Endodermal cell (in vitro differentiated cells): ENCODE data around the gene CAMKMT. TPM values are rescaled to one million over a fixed set of nuclear protein-coding genes. Genes with fewer than 3 reads are reported as not detected.

ENCODE experiments used
- DNase-seq: peaks from one replicate; pipeline ENCODE4 v3.0.0-alpha.2; 2017
- H3K27ac ChIP-seq: 2 replicates; pipeline ENCODE4 v1.5.1; 2013; ENCODE audit warnings: mild to moderate bottlenecking, low read depth, low read length, moderate library complexity
- H3K27me3 ChIP-seq: 2 replicates; pipeline ENCODE4 v1.6.1; 2013; ENCODE audit warnings: mild to moderate bottlenecking, low read length, moderate library complexity; ENCODE audit not compliant: insufficient read depth, control insufficient read depth, poor library complexity, severe bottlenecking
- H3K36me3 ChIP-seq: 2 replicates; pipeline ENCODE4 v1.7.0; 2013; ENCODE audit warnings: mild to moderate bottlenecking, low read length, moderate library complexity; ENCODE audit not compliant: control insufficient read depth, insufficient read depth
- H3K4me1 ChIP-seq: one replicate; pipeline ENCODE4 v1.7.0; 2013; ENCODE audit warnings: low read length; ENCODE audit not compliant: control insufficient read depth, insufficient read depth
- H3K4me3 ChIP-seq: 2 replicates; pipeline ENCODE4 v1.5.1; 2013; ENCODE audit warnings: mild to moderate bottlenecking, low read length, moderate library complexity
- H3K9ac ChIP-seq: 2 replicates; pipeline ENCODE4 v1.6.1; 2013; ENCODE audit warnings: mild to moderate bottlenecking, low read length, moderate library complexity; ENCODE audit not compliant: poor library complexity, severe bottlenecking; ENCODE audit errors: extremely low read depth
- H3K9me3 ChIP-seq: 2 replicates; pipeline ENCODE4 v1.6.1; 2013; ENCODE audit warnings: mild to moderate bottlenecking, low read length, moderate library complexity; ENCODE audit not compliant: control insufficient read depth
- H3K27ac Mint-ChIP-seq: 2 replicates; pipeline ENCODE4 v1.8.0; 2020; ENCODE audit warnings: mixed read lengths
- H3K27me3 Mint-ChIP-seq: 2 replicates; pipeline ENCODE4 v1.8.0; 2021; ENCODE audit warnings: mild to moderate bottlenecking, mixed read lengths; ENCODE audit not compliant: insufficient read depth
- H3K36me3 Mint-ChIP-seq: 2 replicates; pipeline ENCODE4 v1.8.0; 2020; ENCODE audit warnings: low read depth, mixed read lengths
- H3K4me1 Mint-ChIP-seq: 2 replicates; pipeline ENCODE4 v1.8.0; 2020; ENCODE audit warnings: mixed read lengths
- H3K4me3 Mint-ChIP-seq: 2 replicates; pipeline ENCODE4 v1.8.0; 2020; ENCODE audit warnings: mild to moderate bottlenecking, moderate library complexity, mixed read lengths
- H3K9me3 Mint-ChIP-seq: 2 replicates; pipeline ENCODE4 v1.8.0; 2020; ENCODE audit warnings: mild to moderate bottlenecking, mixed read lengths
- CTCF ChIP-seq: fragments of 200-600 bp; sonication (generic); conservative IDR thresholded peaks from 2 replicates; pipeline ENCODE4 v1.5.0; 2021; ENCODE audit warnings: antibody characterized with exemption, mild to moderate bottlenecking
- WGBS, 2 experiments: methylation state at CpG; one replicate each; pipeline versions ENCODE4 v1.1.5 to v1.1.7; 2013; ENCODE audit warnings: missing lambda C conversion rate in 2 of 2, mixed read lengths in 1 of 2; ENCODE audit not compliant: insufficient coverage in 1 of 2, insufficient read length in 1 of 2; 5-methylcytosine and 5-hydroxymethylcytosine counted together
- total RNA-seq, 2 donors: library from RNA; stranded (reverse); fragmentation: NEBNext Ultra II Directional in 1 of 2; extraction: Animal tissue kit (Norgen Biotek cat#: 25700) in 1 of 2; gene quantifications; 2 replicates in 1 of 2; 3 replicates in 1 of 2; pipeline ENCODE4 v1.2.1, GENCODE V29; 2021

Gene CAMKMT
- total RNA-seq, 2 donors from 2014 or later: 31.4 to 57.5 TPM

- DNase-seq: peak; percentile 45
- Histone ChIP-seq H3K36me3 (no peaks in the 10 kb centered on the region), H3K4me3 (no peak overlapping the region), H3K9ac (no peak overlapping the region), H3K27ac (no peak overlapping the region), H3K4me1 (no peaks in the 10 kb centered on the region), H3K27me3 (no peaks in the 10 kb centered on the region), H3K9me3 (peaks cover 9% of the 10 kb centered on the region)
- TF ChIP-seq CTCF: peak; percentile 43
- WGBS, 2 experiments: 63 to 68% methylated on average over 4 of the region's 4 CpGs
- Mint-ChIP-seq H3K27me3 (no peaks in the 10 kb centered on the region), H3K36me3 (peaks cover 2% of the 10 kb centered on the region), H3K9me3 (peaks cover 4% of the 10 kb centered on the region), H3K27ac (no peak overlapping the region), H3K4me1 (no peaks in the 10 kb centered on the region), H3K4me3 (no peak overlapping the region)
Observed at GRCh38 chr2:44615950-44616518, 254.3 kb downstream of the CAMKMT start.

GRCh38 chr2:44616667-44617155, 255.0 kb downstream of the CAMKMT start:
- TF ChIP-seq CTCF: no peak
- no peak overlapping the region for H3K4me3 ChIP-seq
- no peak overlapping the region for H3K27ac ChIP-seq
- H3K36me3 ChIP-seq: no peaks in the 10 kb centered on the region
- H3K4me1 ChIP-seq: no peaks in the 10 kb centered on the region
- Mint-ChIP-seq H3K27me3 (no peaks in the 10 kb centered on the region), H3K4me3 (no peak overlapping the region), H3K4me1 (no peaks in the 10 kb centered on the region), H3K36me3 (no peaks in the 10 kb centered on the region), H3K27ac (no peak overlapping the region), H3K9me3 (no peaks in the 10 kb centered on the region)
- 100% methylated on average over 3 of the region's 3 CpGs; no CpG with 5 or more reads in 1 of the 2 experiments for WGBS, 2 experiments
- peaks cover 2% of the 10 kb centered on the region for H3K9me3 ChIP-seq
- DNase-seq: no peak
- H3K27me3 ChIP-seq: no peaks in the 10 kb centered on the region
- H3K9ac ChIP-seq: no peak overlapping the region

GRCh38 chr2:44618251-44619023, 256.7 kb downstream of the CAMKMT start:
- H3K9me3 ChIP-seq: no peaks in the 10 kb centered on the region
- no peaks in the 10 kb centered on the region for H3K4me1 ChIP-seq
- no peaks in the 10 kb centered on the region for H3K36me3 ChIP-seq
- DNase-seq: no peak
- TF ChIP-seq CTCF: no peak
- no peak overlapping the region for H3K27ac ChIP-seq
- Mint-ChIP-seq H3K27me3 (no peaks in the 10 kb centered on the region), H3K4me1 (no peaks in the 10 kb centered on the region), H3K9me3 (peaks cover 3% of the 10 kb centered on the region), H3K4me3 (no peak overlapping the region), H3K27ac (no peak overlapping the region), H3K36me3 (no peaks in the 10 kb centered on the region)
- WGBS, 2 experiments: 95 to 98% methylated on average over 4 to 5 of the region's 5 CpGs
- H3K4me3 ChIP-seq: no peak overlapping the region
- no peak overlapping the region for H3K9ac ChIP-seq
- H3K27me3 ChIP-seq: no peaks in the 10 kb centered on the region
